ENCODE measurements around the gene GPS2. TPM values are rescaled to one million over a fixed set of nuclear protein-coding genes. Genes with fewer than 3 reads are reported as not detected.

Gene GPS2
- total and polyA plus RNA-seq, 2 experiments from 2014 or later = 34.5 to 103 TPM

GRCh38 chr17:7322520-7323194 is 7.5 kb upstream of the GPS2 start:
- H3K4me1 ChIP-seq (ENCODE audit: insufficient read depth) = no peaks in the 10 kb centered on the region
- H3K4me2 ChIP-seq = no peak overlapping the region
- no peak overlapping the region for H3K27ac ChIP-seq
- no peak for TF ChIP-seq EZH2 (IDR thresholded peaks at IDR 0.05; ENCODE audit: borderline replicate concordance)
- TF ChIP-seq EZH2phosphoT487 (IDR thresholded peaks at IDR 0.05; ENCODE audit: low read depth, severe bottlenecking, unreplicated experiment) = no peak
- no peak for TF ChIP-seq CTCF (IDR thresholded peaks at IDR 0.05; ENCODE audit: poor library complexity)
- no peaks in the 10 kb centered on the region for H3K9me2 ChIP-seq (replicated peaks; ENCODE audit: insufficient read depth)
- H2AFZ ChIP-seq = no peak overlapping the region
- DNase-seq (ENCODE audit: low spot score) = no peak
- no peak overlapping the region for H3K4me3 ChIP-seq
- H4K20me1 ChIP-seq (ENCODE audit: insufficient read depth, poor library complexity, severe bottlenecking) = no peaks in the 10 kb centered on the region
- no peaks in the 10 kb centered on the region for H3K27me3 ChIP-seq
- no peaks in the 10 kb centered on the region for H3K36me3 ChIP-seq (replicated peaks; ENCODE audit: insufficient read depth, low read depth)
- no peaks in the 10 kb centered on the region for H3K9me3 ChIP-seq (ENCODE audit: low read depth)
- WGBS (ENCODE audit: low lambda C conversion rate, missing lambda C conversion rate) = 97% methylated on average over 22 of the region's 22 CpGs
- peaks cover 5% of the 10 kb centered on the region for H3K79me2 ChIP-seq

GRCh38 chr17:7321466-7321865 is 6.3 kb upstream of the GPS2 start:
- WGBS (ENCODE audit: low lambda C conversion rate, missing lambda C conversion rate) = over 99% methylated on average over 15 of the region's 15 CpGs
- H3K36me3 ChIP-seq (replicated peaks; ENCODE audit: insufficient read depth, low read depth) = no peaks in the 10 kb centered on the region
- TF ChIP-seq EZH2phosphoT487 (IDR thresholded peaks at IDR 0.05; ENCODE audit: low read depth, severe bottlenecking, unreplicated experiment) (no peak), EZH2 (IDR thresholded peaks at IDR 0.05; ENCODE audit: borderline replicate concordance) (no peak), CTCF (IDR thresholded peaks at IDR 0.05; ENCODE audit: poor library complexity) (no peak)

GRCh38 chr17:7318121-7318860 is 3.1 kb upstream of the GPS2 start:
- Histone ChIP-seq H3K27ac (no peak overlapping the region), H2AFZ (no peak overlapping the region), H3K9me3 (ENCODE audit: low read depth) (no peaks in the 10 kb centered on the region), H3K4me1 (ENCODE audit: insufficient read depth) (peaks cover 11% of the 10 kb centered on the region), H3K27me3 (no peaks in the 10 kb centered on the region), H3K4me3 (no peak overlapping the region), H3K4me2 (no peak overlapping the region), H4K20me1 (ENCODE audit: insufficient read depth, poor library complexity, severe bottlenecking) (no peaks in the 10 kb centered on the region), H3K79me2 (peaks cover 14% of the 10 kb centered on the region), H3K36me3 (replicated peaks; ENCODE audit: insufficient read depth, low read depth) (no peaks in the 10 kb centered on the region), H3K9me2 (replicated peaks; ENCODE audit: insufficient read depth) (no peaks in the 10 kb centered on the region)
- TF ChIP-seq CTCF (IDR thresholded peaks at IDR 0.05; ENCODE audit: poor library complexity) (no peak), EZH2 (IDR thresholded peaks at IDR 0.05; ENCODE audit: borderline replicate concordance) (no peak), EZH2phosphoT487 (IDR thresholded peaks at IDR 0.05; ENCODE audit: low read depth, severe bottlenecking, unreplicated experiment) (no peak)
- DNase-seq (ENCODE audit: low spot score) = peak; percentile 3
- 96% methylated on average over 13 of the region's 13 CpGs for WGBS (ENCODE audit: low lambda C conversion rate, missing lambda C conversion rate)

More at GRCh38 chr17:7321466-7321865, 6.3 kb upstream of the GPS2 start:
- Histone ChIP-seq H3K27ac (no peak overlapping the region), H2AFZ (no peak overlapping the region), H3K9me2 (replicated peaks; ENCODE audit: insufficient read depth) (no peaks in the 10 kb centered on the region), H4K20me1 (ENCODE audit: insufficient read depth, poor library complexity, severe bottlenecking) (no peaks in the 10 kb centered on the region), H3K9me3 (ENCODE audit: low read depth) (no peaks in the 10 kb centered on the region), H3K4me1 (ENCODE audit: insufficient read depth) (no peaks in the 10 kb centered on the region), H3K4me2 (no peak overlapping the region), H3K27me3 (no peaks in the 10 kb centered on the region), H3K4me3 (no peak overlapping the region), H3K79me2 (no peaks in the 10 kb centered on the region)
- DNase-seq (ENCODE audit: low spot score) = no peak

All from hepatocyte (in vitro differentiated cells).